Measurements from ENCODE around the gene EXOC1. TPM values are rescaled to one million over a fixed set of nuclear protein-coding genes. Genes with fewer than 3 reads are reported as not detected.
"Not testable (repeated sequence)": the region's sequence is repeated elsewhere in the genome, so short reads cannot be mapped to it uniquely, and the experiment has no call there.

The EXOC1 gene
- total and polyA plus RNA-seq, 4 donors: 4.2 to 18.0 (median 8.5) TPM

GRCh38 chr4:55933611-55934010 lies 80.2 kb downstream of the EXOC1 start:
- H3K4me3 ChIP-seq (ENCODE audit: low read depth in 1 of 3, low read length in 3 of 3): no peak overlapping the region
- TF ChIP-seq EGR1 (IDR thresholded peaks at IDR 0.05; ENCODE audit: low read depth in 2 of 2): no peak
- TF ChIP-seq, protein P1, sequence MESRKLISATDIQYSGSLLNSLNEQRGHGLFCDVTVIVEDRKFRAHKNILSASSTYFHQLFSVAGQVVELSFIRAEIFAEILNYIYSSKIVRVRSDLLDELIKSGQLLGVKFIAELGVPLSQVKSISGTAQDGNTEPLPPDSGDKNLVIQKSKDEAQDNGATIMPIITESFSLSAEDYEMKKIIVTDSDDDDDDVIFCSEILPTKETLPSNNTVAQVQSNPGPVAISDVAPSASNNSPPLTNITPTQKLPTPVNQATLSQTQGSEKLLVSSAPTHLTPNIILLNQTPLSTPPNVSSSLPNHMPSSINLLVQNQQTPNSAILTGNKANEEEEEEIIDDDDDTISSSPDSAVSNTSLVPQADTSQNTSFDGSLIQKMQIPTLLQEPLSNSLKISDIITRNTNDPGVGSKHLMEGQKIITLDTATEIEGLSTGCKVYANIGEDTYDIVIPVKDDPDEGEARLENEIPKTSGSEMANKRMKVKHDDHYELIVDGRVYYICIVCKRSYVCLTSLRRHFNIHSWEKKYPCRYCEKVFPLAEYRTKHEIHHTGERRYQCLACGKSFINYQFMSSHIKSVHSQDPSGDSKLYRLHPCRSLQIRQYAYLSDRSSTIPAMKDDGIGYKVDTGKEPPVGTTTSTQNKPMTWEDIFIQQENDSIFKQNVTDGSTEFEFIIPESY (IDR thresholded peaks at IDR 0.05): no peak
- TF ChIP-seq YY1 (IDR thresholded peaks at IDR 0.05): no peak
- no peak for TF ChIP-seq JUND (IDR thresholded peaks at IDR 0.05)
- 59% methylated on average over 2 of the region's 2 CpGs for WGBS
- no peak overlapping the region for H3K9ac ChIP-seq (ENCODE audit: low read depth in 1 of 2, low read length in 2 of 2)
- no peaks in the 10 kb centered on the region for H3K36me3 ChIP-seq (ENCODE audit: control insufficient read depth in 4 of 4, insufficient read depth in 3 of 4, low read depth in 1 of 4, low read length in 3 of 4)
- peaks cover 0 to 8% (median 5%) of the 10 kb centered on the region in 4 donors for H3K9me3 ChIP-seq (ENCODE audit: control insufficient read depth in 4 of 4, low read length in 3 of 4)
- no peaks in the 10 kb centered on the region for H3K4me1 ChIP-seq (ENCODE audit: control insufficient read depth in 4 of 4, insufficient read depth in 4 of 4, low read length in 3 of 4)
- peaks cover 0 to 3% (median 0%) of the 10 kb centered on the region in 4 donors for H3K27me3 ChIP-seq (ENCODE audit: control insufficient read depth in 4 of 4, insufficient read depth in 4 of 4, low read length in 3 of 4)
- no peak overlapping the region for H3K27ac ChIP-seq (ENCODE audit: low read depth in 1 of 2, low read length in 2 of 2)
- no peak for DNase-seq (ENCODE audit: low spot score)

GRCh38 chr4:55935907-55936306 lies 82.5 kb downstream of the EXOC1 start:
- not testable (repeated sequence) for H3K9me3 ChIP-seq (ENCODE audit: control insufficient read depth in 4 of 4, low read length in 3 of 4); H3K9ac ChIP-seq (ENCODE audit: low read depth in 1 of 2, low read length in 2 of 2); H3K4me3 ChIP-seq (ENCODE audit: low read depth in 1 of 3, low read length in 3 of 3); H3K4me1 ChIP-seq (ENCODE audit: control insufficient read depth in 4 of 4, insufficient read depth in 4 of 4, low read length in 3 of 4); DNase-seq (ENCODE audit: low spot score); H3K27me3 ChIP-seq (ENCODE audit: control insufficient read depth in 4 of 4, insufficient read depth in 4 of 4, low read length in 3 of 4); H3K27ac ChIP-seq (ENCODE audit: low read depth in 1 of 2, low read length in 2 of 2); H3K36me3 ChIP-seq (ENCODE audit: control insufficient read depth in 4 of 4, insufficient read depth in 3 of 4, low read depth in 1 of 4, low read length in 3 of 4)
- WGBS: 95% methylated on average over 6 of the region's 6 CpGs

DNA sequence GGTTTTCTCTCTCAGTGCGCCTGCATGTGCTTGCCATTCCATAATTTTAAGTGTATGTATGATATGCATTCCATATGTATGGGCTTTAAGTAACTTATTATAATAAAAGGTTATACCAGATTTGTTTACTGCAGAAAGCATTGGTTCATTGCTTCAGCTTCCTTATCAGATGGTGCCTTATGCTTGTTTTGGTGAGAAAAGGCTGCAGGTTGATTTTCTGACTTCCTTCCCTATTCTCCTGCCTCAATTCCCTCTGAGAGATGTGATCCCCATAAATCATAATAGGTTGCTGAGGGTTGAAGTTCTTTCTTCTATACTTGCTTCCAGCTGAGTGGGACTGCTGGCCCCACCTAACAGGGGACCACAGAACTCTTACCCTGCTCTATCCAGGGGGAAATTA lies 85.0 kb downstream of the EXOC1 start:
- WGBS: 97% methylated on average over 1 of the region's 1 CpG

DNA sequence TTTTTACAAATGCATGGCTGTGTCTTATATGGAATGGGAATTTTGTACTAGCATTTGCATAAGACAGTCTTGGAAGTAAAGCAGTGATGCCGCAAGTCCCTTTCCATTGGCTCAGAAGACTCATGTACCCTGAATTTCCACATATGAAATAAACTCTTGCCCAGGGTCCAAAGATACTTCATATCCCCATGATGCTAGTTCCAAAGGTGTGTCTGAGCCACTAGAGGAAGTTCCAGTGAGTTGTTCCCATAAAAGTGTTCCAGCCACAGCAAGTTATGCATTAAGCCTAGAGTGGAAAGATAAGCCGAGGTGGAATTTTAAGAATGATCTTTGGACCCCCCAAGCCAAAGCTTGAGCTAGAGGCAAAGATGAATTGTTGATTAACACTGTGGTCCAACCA lies 86.0 kb downstream of the EXOC1 start:
- no peak overlapping the region for H3K27ac ChIP-seq (ENCODE audit: low read depth in 1 of 2, low read length in 2 of 2)

More for the DNA sequence above, 85.0 kb downstream of the EXOC1 start:
- Histone ChIP-seq H3K9ac (ENCODE audit: low read depth in 1 of 2, low read length in 2 of 2) (no peak overlapping the region), H3K27ac (ENCODE audit: low read depth in 1 of 2, low read length in 2 of 2) (no peak overlapping the region), H3K4me1 (ENCODE audit: control insufficient read depth in 4 of 4, insufficient read depth in 4 of 4, low read length in 3 of 4) (no peaks in the 10 kb centered on the region), H3K9me3 (ENCODE audit: control insufficient read depth in 4 of 4, low read length in 3 of 4) (peaks cover 0 to 8% (median 4%) of the 10 kb centered on the region in 4 donors), H3K4me3 (ENCODE audit: low read depth in 1 of 3, low read length in 3 of 3) (no peak overlapping the region), H3K27me3 (ENCODE audit: control insufficient read depth in 4 of 4, insufficient read depth in 4 of 4, low read length in 3 of 4) (peaks cover 0 to 3% (median 0%) of the 10 kb centered on the region in 4 donors), H3K36me3 (ENCODE audit: control insufficient read depth in 4 of 4, insufficient read depth in 3 of 4, low read depth in 1 of 4, low read length in 3 of 4) (no peaks in the 10 kb centered on the region)
- DNase-seq (ENCODE audit: low spot score): no peak
- TF ChIP-seq FOXA1 (IDR thresholded peaks at IDR 0.05): no peak
- TF ChIP-seq, protein P2, sequence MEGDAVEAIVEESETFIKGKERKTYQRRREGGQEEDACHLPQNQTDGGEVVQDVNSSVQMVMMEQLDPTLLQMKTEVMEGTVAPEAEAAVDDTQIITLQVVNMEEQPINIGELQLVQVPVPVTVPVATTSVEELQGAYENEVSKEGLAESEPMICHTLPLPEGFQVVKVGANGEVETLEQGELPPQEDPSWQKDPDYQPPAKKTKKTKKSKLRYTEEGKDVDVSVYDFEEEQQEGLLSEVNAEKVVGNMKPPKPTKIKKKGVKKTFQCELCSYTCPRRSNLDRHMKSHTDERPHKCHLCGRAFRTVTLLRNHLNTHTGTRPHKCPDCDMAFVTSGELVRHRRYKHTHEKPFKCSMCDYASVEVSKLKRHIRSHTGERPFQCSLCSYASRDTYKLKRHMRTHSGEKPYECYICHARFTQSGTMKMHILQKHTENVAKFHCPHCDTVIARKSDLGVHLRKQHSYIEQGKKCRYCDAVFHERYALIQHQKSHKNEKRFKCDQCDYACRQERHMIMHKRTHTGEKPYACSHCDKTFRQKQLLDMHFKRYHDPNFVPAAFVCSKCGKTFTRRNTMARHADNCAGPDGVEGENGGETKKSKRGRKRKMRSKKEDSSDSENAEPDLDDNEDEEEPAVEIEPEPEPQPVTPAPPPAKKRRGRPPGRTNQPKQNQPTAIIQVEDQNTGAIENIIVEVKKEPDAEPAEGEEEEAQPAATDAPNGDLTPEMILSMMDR (IDR thresholded peaks at IDR 0.05; ENCODE audit: low read depth, low read length, missing input control): no peak

More for the DNA sequence above, 86.0 kb downstream of the EXOC1 start:
- Histone ChIP-seq H3K4me3 (ENCODE audit: low read depth in 1 of 3, low read length in 3 of 3) (no peak overlapping the region), H3K9me3 (ENCODE audit: control insufficient read depth in 4 of 4, low read length in 3 of 4) (peaks cover 0 to 8% (median 4%) of the 10 kb centered on the region in 4 donors), H3K4me1 (ENCODE audit: control insufficient read depth in 4 of 4, insufficient read depth in 4 of 4, low read length in 3 of 4) (no peaks in the 10 kb centered on the region), H3K36me3 (ENCODE audit: control insufficient read depth in 4 of 4, insufficient read depth in 3 of 4, low read depth in 1 of 4, low read length in 3 of 4) (no peaks in the 10 kb centered on the region), H3K27me3 (ENCODE audit: control insufficient read depth in 4 of 4, insufficient read depth in 4 of 4, low read length in 3 of 4) (no peaks in the 10 kb centered on the region), H3K9ac (ENCODE audit: low read depth in 1 of 2, low read length in 2 of 2) (no peak overlapping the region)
- TF ChIP-seq, protein P1 (IDR thresholded peaks at IDR 0.05): no peak
- TF ChIP-seq RXRA (IDR thresholded peaks at IDR 0.05) (no peak), FOXA1 (IDR thresholded peaks at IDR 0.05) (no peak), MAX (IDR thresholded peaks at IDR 0.05) (no peak)
- no peak for DNase-seq (ENCODE audit: low spot score)
- 67% methylated on average over 2 of the region's 2 CpGs for WGBS

Data from liver (tissue), 9 donors.